HG02938 (cell line): ENCODE results near the gene SLCO3A1.

ENCODE experiments used
- ATAC-seq: cut with Tn5 transposase; IDR thresholded peaks from one replicate; pipeline ENCODE4 v1.9.1; 2021; ENCODE audit warnings: mild to moderate bottlenecking, moderate library complexity; ENCODE audit not compliant: unreplicated experiment

Gene SLCO3A1

DNA sequence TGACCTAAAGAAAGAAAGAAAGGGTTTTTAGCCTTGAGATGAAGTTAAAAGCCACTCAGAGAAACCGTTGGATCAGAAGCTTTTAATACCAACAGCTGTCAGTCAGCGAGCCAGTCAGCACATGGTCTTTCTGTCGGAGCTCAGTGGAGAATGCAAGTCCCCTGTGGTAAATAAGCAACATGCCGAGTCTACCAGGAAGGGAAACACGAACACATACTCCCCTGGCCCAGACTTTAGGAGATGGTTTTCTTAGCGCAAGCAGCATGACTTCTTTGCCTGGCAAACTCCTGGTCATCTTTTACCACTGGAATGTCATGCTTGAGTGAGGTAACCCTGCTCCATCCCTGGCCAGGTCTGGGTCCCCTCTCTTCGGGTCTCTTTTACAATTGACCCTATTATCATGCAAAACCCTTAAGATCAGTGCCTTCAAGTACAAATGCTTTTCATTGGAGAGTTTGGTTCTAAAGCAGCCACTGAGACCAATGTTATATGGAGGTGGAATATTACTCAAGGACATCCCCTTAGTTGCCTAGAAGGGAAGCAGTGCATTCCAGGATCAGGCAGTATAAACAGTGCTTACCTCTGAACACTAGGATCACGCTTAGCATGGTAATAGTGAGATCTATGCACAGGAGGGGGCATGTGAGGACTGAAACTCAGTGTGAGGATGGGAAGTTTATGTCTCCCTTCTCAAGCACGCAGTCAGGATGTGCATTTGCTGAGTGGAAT, 28.2 kb downstream of the SLCO3A1 start:
- ATAC-seq = no peak

GRCh38 chr15:91882858-91883586, 29.5 kb downstream of the SLCO3A1 start:
- ATAC-seq = no peak

DNA sequence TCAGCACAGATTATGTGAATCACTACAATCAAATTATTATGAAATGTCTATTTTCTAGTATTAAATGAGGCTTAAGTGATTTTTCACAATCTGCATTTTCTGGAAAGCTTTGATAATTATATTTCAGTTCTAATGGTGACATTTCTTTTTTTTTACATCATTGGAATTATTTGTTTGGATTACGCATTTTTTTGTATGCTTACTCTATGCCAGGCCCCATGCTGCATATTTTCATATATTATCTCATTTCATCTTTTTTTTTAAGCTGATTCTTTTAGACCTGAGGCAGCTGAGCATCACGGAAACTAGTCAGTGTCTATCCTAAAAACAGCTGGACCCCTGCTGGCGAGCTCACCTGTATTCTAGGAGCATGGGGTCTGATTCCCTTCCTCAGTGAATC, 31.1 kb downstream of the SLCO3A1 start:
- ATAC-seq = no peak

- no peak for ATAC-seq
Observed at GRCh38 chr15:91885054-91885453, 31.5 kb downstream of the SLCO3A1 start.

- ATAC-seq = no peak
Observed at GRCh38 chr15:91885714-91886270, 32.3 kb downstream of the SLCO3A1 start.

- ATAC-seq = no peak
Observed at GRCh38 chr15:91886878-91887277, 33.4 kb downstream of the SLCO3A1 start.

DNA sequence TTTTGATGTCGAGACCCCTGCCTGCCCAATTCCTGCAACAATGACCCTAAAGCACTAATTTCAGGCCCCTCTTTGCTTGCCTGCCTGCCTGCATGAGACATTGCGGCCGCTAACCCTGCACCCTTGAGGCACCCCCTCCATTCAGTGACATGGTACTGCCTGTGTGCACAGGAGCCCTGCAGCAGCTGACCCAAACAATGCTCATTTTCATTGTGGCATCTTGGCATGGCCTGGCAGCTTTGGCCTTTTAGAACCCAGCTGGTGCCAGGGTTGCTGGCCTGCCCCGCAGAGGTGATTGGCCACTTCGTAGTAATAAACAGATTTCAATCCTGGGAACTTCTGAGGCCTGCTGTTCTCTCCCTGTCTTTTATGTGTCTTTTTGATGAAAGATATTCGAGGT, 33.8 kb downstream of the SLCO3A1 start:
- ATAC-seq = no peak

DNA sequence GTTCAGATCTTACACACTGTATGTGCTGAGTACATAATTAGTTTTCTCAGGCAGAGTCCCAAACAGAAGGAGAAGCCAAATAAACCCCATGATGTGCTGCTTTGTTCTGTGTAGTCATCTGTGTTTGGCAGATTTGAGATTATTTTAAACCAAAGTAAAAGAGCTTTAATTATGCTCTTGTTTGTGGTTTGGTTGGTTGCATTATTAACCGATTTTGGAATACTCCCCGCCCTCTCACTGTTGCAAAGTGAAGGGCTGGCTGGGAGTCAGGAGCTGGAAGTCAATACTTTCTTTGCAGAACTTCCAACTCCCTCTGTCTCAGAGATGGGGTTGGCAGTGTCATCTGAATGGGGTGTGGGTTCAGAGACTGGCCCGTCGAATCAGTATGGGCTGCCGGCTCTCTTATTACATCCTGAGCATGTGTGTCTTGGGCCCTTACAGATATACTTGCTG, 34.4 kb downstream of the SLCO3A1 start:
- ATAC-seq = no peak

GRCh38 chr15:91889111-91889815, 35.8 kb downstream of the SLCO3A1 start:
- no peak for ATAC-seq

- ATAC-seq = no peak
Observed at GRCh38 chr15:91890614-91891013, 37.1 kb downstream of the SLCO3A1 start.

- no peak for ATAC-seq
Observed at GRCh38 chr15:91891101-91891500, 37.6 kb downstream of the SLCO3A1 start.

DNA sequence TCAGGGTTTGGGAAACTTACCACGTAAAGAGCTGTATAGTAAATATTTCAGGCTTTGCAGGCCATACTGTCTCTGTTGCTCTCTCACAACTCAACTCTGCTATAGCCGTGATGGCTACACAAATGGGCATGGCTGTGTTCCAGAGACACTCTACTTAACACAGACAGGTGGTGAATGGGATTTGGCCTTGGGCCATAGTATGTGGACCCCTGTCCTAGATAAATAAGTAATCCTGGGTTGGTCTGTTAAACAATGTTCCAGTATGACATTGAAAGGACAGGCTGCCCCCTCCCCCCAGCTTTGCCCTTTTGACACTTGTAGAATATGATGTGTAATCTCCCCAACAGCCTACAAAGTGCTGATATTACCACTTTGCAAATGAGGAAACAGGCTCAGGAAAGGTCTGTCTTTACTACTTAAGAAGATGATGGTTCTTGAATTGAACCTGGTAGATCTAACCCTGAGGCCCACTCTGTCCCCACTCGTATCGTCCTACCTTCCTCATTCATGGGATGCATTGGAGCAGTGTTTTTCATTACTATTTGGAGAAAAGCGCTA, 38.4 kb downstream of the SLCO3A1 start:
- no peak for ATAC-seq

DNA sequence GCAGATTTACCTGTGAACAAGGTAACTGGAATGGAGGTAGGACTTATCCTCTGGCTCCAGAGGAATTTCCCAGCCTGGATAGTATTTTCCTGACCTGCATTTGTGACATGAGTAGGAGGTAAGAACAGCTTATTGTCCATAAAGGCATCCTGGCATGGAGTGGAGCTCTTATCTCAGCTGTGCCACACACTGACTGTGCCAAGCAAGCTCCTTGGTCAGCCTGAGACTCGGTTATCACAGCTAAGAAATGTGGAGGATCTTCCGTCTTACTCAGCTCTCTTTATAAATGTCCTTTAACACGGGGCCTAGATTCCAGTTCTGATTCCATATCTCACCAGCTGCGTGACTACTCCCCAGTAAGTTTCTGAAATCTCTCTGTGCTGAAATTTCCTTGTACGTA, 38.9 kb downstream of the SLCO3A1 start:
- ATAC-seq = no peak

DNA sequence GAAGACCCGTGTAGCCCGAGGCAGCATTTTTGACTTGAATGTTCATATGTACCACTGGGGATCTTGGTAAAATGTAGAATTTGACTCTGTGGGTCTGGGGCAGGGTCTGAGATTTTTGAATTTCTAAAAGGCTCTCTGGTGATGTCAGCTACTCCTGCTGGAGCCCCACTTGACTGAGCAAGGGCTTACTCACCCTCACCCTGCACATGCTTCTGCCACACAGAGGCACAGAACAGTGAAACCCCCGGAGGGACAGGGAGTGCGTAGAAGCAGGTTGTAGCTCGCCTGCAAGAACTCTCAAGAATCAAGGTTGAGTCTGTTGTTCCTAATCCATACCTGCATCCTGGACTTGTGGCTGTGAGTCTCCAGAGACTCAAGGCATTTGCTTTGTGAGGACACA, 41.1 kb downstream of the SLCO3A1 start:
- no peak for ATAC-seq

DNA sequence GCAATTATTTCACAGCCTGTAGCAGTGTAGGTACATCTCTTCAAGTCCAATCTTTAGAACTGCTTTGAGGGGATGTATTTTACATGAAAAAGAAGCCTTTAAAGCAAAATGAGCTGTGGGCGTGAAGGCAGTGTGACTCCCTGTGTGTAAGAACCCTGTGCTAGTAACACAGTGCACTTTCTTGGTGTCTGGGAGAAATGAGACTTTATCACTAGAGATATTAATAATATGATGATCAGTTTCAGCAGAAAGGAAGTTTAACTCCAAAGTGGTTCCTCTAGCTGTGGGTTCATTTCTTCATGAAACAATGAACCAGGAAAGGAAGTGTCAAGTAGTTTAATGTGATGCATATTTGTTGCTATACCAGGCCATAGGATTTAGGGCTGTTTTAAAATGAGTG, 41.5 kb downstream of the SLCO3A1 start:
- ATAC-seq = no peak

DNA sequence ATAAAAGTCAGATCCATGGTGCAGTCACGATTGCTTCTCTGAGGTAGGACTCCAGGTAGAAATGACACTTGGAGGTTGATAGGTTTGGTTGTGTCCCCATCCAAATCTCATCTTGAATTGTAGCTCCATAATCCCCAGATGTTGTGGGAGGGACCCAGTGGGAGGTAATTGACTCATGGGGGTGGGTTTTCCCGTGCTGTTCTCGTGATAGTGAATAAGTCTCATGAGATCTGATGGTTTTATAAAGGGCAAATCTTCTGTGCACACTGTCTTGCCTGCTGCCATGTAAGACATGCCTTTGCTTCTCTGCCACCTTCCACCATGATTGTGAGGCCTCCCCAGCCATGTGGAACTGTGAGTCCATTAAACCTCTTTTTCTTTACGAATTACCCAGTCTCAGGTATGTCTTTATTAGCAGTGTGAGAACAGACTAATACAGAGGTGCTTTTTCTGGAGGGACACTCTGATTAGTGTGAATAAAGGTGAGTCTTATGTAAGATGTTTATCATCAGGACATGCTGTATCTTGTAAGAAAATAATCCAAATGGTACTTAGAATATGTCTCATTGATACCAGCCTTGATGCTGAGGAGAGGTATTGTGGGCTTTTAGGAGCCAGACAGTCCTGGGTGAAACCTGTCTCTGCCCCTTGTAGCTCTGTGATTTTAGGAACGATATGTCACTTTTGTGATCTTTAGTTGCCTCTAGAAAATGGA, 43.0 kb downstream of the SLCO3A1 start:
- no peak for ATAC-seq

DNA sequence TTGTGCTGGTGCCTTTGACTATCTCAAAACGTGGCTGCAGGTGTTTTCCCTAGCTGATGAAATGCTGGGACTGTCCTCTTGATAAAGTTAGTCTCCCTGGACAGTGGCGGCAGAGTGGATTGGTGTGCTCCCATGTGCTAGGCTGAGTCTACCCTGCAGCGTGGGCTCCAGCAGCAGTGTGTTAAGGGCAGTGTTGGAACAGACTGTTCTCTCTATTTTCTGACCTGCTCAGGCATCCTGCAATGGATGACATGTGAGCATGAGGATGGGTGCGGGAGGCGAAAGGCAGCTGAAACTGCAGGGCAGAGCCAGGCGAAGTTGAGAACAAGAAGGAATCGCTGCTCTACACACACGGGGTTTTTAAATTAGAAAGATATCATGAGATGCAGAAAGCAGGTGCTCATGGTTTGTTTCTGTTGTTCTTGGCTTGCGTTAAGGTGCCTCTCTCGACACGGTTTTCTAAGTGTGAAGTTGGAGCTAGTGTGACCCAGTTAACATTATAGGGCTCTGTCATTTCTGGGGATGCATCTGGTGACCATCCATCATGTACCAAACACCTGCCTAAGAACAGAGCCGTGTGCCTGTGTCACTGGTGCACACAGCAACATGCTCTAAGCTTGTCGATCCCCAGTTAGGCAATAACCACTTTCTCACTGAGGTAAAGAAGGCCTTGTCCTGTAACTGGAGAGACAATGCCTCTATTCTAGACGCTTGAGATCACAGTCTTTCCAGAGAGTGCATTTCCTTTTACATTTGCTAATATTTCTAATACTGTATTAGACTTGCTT, 44.3 kb downstream of the SLCO3A1 start:
- no peak for ATAC-seq

DNA sequence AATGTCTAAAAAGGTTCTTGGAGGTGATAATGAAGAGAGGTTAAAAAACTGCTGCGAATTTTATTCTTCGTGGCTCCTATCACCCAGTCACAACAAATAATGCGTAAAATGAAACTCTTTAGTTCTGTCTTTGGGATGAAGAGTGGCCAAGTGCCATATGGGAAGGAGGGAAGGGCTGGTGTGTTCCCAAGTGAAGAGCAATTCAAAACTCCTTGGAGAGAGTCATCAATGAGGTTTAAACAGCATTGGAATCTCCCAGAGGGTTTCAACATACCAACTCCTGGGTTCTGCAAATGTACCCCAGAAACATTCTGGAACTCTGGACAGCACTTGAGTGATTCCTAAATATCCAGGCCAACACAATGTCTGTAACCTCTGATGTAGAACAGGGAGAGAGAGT, 45.3 kb downstream of the SLCO3A1 start:
- no peak for ATAC-seq

DNA sequence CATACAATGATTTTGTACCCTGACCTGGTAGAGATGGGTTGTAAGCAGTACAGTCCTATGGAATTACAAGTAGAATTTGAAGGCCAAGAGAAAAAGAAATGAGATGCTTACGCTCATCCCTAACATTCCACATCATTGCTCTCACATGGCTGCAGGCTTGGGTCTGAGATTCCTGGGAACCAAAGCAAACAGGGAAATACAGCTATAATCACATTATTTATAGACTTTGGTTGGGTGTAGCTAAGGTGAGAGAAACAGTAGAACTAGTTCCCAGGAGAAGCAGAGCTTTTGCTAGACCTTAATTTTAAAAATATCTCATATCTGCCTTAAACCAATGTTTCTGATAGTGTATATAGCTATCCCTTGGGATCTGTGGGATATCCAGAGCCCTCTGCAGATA, 51.4 kb downstream of the SLCO3A1 start:
- ATAC-seq = no peak

GRCh38 chr15:91908391-91908790, 54.9 kb downstream of the SLCO3A1 start:
- no peak for ATAC-seq
